ENCODE measurements around the gene SREK1IP1. TPM values are rescaled to one million over a fixed set of nuclear protein-coding genes. Genes with fewer than 3 reads are reported as not detected.

SREK1IP1 gene
- total RNA-seq, 3 donors from 2014 or later, result 15.2 to 24.1 (median 21.7) TPM

DNA sequence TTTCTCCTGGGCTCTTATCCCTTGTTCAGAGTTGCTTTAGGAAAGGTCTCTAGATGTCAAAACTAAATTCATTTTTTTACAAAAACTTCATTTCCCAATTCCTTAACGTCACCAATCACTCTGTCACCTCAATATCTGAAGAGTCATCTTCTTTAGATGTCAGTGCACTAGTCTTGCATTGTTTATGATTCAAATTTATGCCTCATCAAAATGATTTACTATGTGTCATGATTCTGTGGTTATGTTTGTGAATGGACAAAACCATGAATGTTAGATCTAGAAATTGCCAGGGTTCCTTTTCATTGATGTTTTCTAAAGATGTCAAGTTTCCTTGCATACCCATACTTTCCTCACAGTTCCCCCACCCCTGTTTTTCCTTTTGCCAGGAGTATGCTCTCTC is 21.7 kb upstream of the SREK1IP1 start:
- H3K4me3 ChIP-seq, result no peak overlapping the region
- ATAC-seq (no peak), DNase-seq (no peak)
- no peaks in the 10 kb centered on the region for H3K9me3 ChIP-seq
- H3K4me1 ChIP-seq (ENCODE audit: low read depth), result peaks cover 15% of the 10 kb centered on the region
- intact Hi-C loops (cut with DNase I, micrococcal nuclease), result no loop called here
- no peaks in the 10 kb centered on the region for H3K36me3 ChIP-seq (ENCODE audit: low read depth)
- TF ChIP-seq, protein P1, sequence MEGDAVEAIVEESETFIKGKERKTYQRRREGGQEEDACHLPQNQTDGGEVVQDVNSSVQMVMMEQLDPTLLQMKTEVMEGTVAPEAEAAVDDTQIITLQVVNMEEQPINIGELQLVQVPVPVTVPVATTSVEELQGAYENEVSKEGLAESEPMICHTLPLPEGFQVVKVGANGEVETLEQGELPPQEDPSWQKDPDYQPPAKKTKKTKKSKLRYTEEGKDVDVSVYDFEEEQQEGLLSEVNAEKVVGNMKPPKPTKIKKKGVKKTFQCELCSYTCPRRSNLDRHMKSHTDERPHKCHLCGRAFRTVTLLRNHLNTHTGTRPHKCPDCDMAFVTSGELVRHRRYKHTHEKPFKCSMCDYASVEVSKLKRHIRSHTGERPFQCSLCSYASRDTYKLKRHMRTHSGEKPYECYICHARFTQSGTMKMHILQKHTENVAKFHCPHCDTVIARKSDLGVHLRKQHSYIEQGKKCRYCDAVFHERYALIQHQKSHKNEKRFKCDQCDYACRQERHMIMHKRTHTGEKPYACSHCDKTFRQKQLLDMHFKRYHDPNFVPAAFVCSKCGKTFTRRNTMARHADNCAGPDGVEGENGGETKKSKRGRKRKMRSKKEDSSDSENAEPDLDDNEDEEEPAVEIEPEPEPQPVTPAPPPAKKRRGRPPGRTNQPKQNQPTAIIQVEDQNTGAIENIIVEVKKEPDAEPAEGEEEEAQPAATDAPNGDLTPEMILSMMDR (IDR thresholded peaks at IDR 0.05), result no peak

- TF ChIP-seq, protein P1 (IDR thresholded peaks at IDR 0.05), result no peak
- Histone ChIP-seq H3K4me3 (no peak overlapping the region), H3K36me3 (ENCODE audit: low read depth) (no peaks in the 10 kb centered on the region), H3K9me3 (no peaks in the 10 kb centered on the region), H3K4me1 (ENCODE audit: low read depth) (peaks cover 15% of the 10 kb centered on the region)
- DNase-seq (no peak), ATAC-seq (no peak)
- intact Hi-C loops (cut with DNase I, micrococcal nuclease), result no loop called here
Measured at GRCh38 chr5:64789457-64789856, 21.0 kb upstream of the SREK1IP1 start.

DNA sequence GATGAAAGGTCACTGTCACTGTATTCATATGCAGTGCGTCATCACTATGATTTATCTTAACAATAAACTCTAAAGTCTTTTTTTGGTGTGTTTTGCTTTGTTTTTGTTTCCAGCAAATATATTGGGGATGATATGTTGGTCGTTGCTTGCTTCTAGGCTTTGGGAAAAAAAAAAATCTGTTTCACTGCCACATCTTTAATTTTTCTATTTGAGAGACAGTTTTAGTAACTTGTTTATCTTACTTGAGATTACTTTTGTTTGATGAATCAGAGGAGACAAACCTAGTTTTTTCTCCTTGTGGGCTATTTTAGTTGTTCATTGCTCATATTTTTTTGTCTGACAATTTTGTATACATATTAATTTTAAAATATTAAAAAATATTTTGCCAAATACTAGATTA is 19.7 kb upstream of the SREK1IP1 start:
- no peaks in the 10 kb centered on the region for H3K36me3 ChIP-seq (ENCODE audit: low read depth)
- no peak for DNase-seq
- intact Hi-C loops (cut with DNase I, micrococcal nuclease), result no loop called here
- H3K9me3 ChIP-seq, result no peaks in the 10 kb centered on the region
- TF ChIP-seq, protein P1 (IDR thresholded peaks at IDR 0.05), result no peak
- H3K4me1 ChIP-seq (ENCODE audit: low read depth), result peaks cover 6% of the 10 kb centered on the region
- no peak for ATAC-seq
- H3K4me3 ChIP-seq, result no peak overlapping the region

- Histone ChIP-seq H3K4me3 (no peak overlapping the region), H3K9me3 (no peaks in the 10 kb centered on the region), H3K36me3 (ENCODE audit: low read depth) (no peaks in the 10 kb centered on the region), H3K4me1 (ENCODE audit: low read depth) (no peaks in the 10 kb centered on the region)
- TF ChIP-seq, protein P1 (IDR thresholded peaks at IDR 0.05), result no peak
- no peak for DNase-seq
- ATAC-seq, result no peak
- intact Hi-C loops (cut with DNase I, micrococcal nuclease), result no loop called here
Measured at GRCh38 chr5:64786372-64786771, 17.9 kb upstream of the SREK1IP1 start.

DNA sequence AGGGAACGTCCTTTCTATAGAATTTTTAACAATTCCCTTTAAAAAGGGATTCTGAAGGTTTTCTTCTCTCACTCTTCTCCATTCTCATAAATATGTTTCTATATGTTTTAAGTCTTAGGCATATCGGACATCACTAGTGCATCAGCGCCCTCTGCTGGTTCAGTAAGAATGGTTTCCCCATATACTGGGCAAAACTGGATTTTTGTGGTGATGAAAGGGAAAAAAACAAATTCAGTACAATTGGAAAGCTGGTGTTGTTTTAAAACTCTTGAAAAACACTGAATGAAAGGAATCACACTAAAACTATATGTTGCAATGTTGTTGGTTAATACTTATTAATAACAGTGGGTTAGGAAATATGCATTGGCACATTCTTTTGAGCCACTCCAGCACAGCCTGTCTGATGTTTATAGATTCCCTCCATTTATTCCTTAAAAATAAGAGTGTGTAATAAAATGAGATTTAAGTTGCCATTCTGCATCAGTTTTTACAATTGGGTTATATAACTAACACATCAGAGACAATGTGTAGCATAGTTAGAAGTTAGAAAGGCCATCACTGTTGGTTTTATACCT is 16.0 kb upstream of the SREK1IP1 start:
- Histone ChIP-seq H3K36me3 (ENCODE audit: low read depth) (no peaks in the 10 kb centered on the region), H3K9me3 (no peaks in the 10 kb centered on the region), H3K4me3 (no peak overlapping the region), H3K4me1 (ENCODE audit: low read depth) (no peaks in the 10 kb centered on the region)
- DNase-seq (peak in 2 of 3 donors; percentile 46 to 90), ATAC-seq (peak; percentile 73)
- intact Hi-C loops (cut with DNase I, micrococcal nuclease), result loop anchor here in 1 of 2 donors (5.0 kb wide), 1 partner anchor 147 kb away; no protein-coding TSS in a partner anchor
- TF ChIP-seq, protein P1 (IDR thresholded peaks at IDR 0.05), result peak; percentile 56

DNA sequence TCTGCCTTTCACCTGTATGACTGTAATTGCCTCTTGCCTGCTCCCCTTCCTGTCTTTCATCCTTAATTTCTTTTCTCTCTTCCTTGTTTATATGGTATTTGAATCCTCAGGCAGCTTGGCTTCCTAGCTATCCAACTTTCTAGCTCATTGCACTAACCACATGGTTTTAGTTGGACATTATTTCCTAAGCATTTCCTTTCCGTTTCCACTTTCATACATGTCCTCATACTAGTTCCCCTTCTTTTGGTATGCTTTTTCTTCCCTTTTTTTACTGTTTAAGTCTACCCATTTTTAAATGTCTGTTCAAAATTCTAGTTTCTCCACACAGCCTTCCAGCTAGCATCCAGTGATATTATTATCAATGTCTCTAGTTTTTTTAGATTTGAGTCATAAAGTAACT is 6.8 kb upstream of the SREK1IP1 start:
- ATAC-seq, result no peak
- intact Hi-C loops (cut with DNase I, micrococcal nuclease), result no loop called here
- H3K4me3 ChIP-seq, result no peak overlapping the region

More for the DNA sequence above, 6.8 kb upstream of the SREK1IP1 start:
- no peak for DNase-seq
- no peaks in the 10 kb centered on the region for H3K4me1 ChIP-seq (ENCODE audit: low read depth)
- no peaks in the 10 kb centered on the region for H3K36me3 ChIP-seq (ENCODE audit: low read depth)
- TF ChIP-seq, protein P1 (IDR thresholded peaks at IDR 0.05), result no peak
- H3K9me3 ChIP-seq, result no peaks in the 10 kb centered on the region
